ENCODE measurements around the gene AXIN1. TPM values are rescaled to one million over a fixed set of nuclear protein-coding genes. Genes with fewer than 3 reads are reported as not detected.
"Not testable (repeated sequence)": the region's sequence is repeated elsewhere in the genome, so short reads cannot be mapped to it uniquely, and the experiment has no call there.

AXIN1 gene
- total and polyA plus RNA-seq, 2 of the 8 experiments (the other 6 are each of a cell fraction or from before 2014, with no cell fraction given) = 12.5 to 41.9 TPM

GRCh38 chr16:331181-331814 lies 21.2 kb downstream of the AXIN1 start:
- Histone ChIP-seq H4K20me1 (replicated peaks in 1 of 2; ENCODE audit: control insufficient read depth in 1 of 2, insufficient read depth in 2 of 2, low read length in 2 of 2) (peaks cover 10 to 35% of the 10 kb centered on the region in 2 experiments), H3K79me1 (ENCODE audit: low read depth, low read length) (peaks cover 22% of the 10 kb centered on the region), H3K79me2 (ENCODE audit: control insufficient read depth in 1 of 2, insufficient read depth in 2 of 2, low read length in 2 of 2) (peaks cover 29 to 81% of the 10 kb centered on the region in 2 experiments)
- CTCF ChIA-PET (ENCODE audit: partially characterized antibody) = interaction anchor here (0.8 to 1.4 kb wide), 6 partner anchors 10 to 18 kb away, joined by 3 to 4 read pairs (median 4); no protein-coding TSS in a partner anchor
- not testable (repeated sequence) for H2BK12ac ChIP-seq (ENCODE audit: low read depth, low read length); H3K4ac ChIP-seq (replicated peaks; ENCODE audit: insufficient read length, low read depth, low read length); H3K23me2 ChIP-seq (ENCODE audit: low read depth, low read length); H2BK5ac ChIP-seq (ENCODE audit: low read depth, low read length); H3K18ac ChIP-seq (ENCODE audit: extremely low read depth, low read length); DNase-seq (ENCODE audit: low read depth in 1 of 2, low spot score in 2 of 2); H3K14ac ChIP-seq (ENCODE audit: insufficient read length); H4K91ac ChIP-seq (replicated peaks; ENCODE audit: insufficient read length, low read length); H3K36me3 ChIP-seq (ENCODE audit: control insufficient read depth in 2 of 4, insufficient read depth in 4 of 4, low read length in 3 of 4); H4K8ac ChIP-seq (ENCODE audit: extremely low read depth, insufficient read depth, low read length); H3K56ac ChIP-seq (replicated peaks; ENCODE audit: insufficient read length, low read depth, low read length); H3K4me3 ChIP-seq (ENCODE audit: extremely low read depth in 1 of 4, insufficient read depth in 2 of 4, low read depth in 3 of 4, low read length in 4 of 4); H3K9ac ChIP-seq (replicated peaks in 1 of 4; ENCODE audit: extremely low read depth in 1 of 4, low read depth in 3 of 4, low read length in 3 of 4); H3K23ac ChIP-seq (ENCODE audit: insufficient read length); H2BK120ac ChIP-seq (replicated peaks; ENCODE audit: low read depth, low read length); H2AFZ ChIP-seq (ENCODE audit: low read length); H3K9me3 ChIP-seq (ENCODE audit: insufficient read depth in 2 of 2, low read depth in 1 of 2, low read length in 1 of 2); H3K27me3 ChIP-seq (replicated peaks in 1 of 4; ENCODE audit: control insufficient read depth in 3 of 4, extremely low read depth in 1 of 4, insufficient read depth in 3 of 4, low read length in 3 of 4); H2AK5ac ChIP-seq (ENCODE audit: low read depth, low read length); H3K27ac ChIP-seq (ENCODE audit: low read depth, low read length); H4K5ac ChIP-seq (ENCODE audit: insufficient read length, low read depth, low read length); H2BK20ac ChIP-seq (ENCODE audit: low read length); H2BK15ac ChIP-seq (ENCODE audit: low read length); FAIRE-seq; H3K4me2 ChIP-seq (ENCODE audit: insufficient read depth in 1 of 2, low read depth in 2 of 2, low read length in 2 of 2); H3K4me1 ChIP-seq (replicated peaks in 1 of 4; ENCODE audit: control insufficient read depth in 3 of 4, insufficient read depth in 4 of 4, low read length in 3 of 4)
- POLR2A ChIA-PET (ENCODE audit: partially characterized antibody) = interaction anchor here (0.6 to 1.3 kb wide), 4 partner anchors 15 to 288 kb away, joined by 3 to 4 read pairs (median 3); no protein-coding TSS in a partner anchor
- 88% methylated on average over 6 of the region's 6 CpGs; no CpG with 5 or more reads in 1 of the 2 experiments for WGBS, 2 experiments (ENCODE audit: extremely low coverage in 1 of 2, insufficient coverage in 1 of 2, insufficient read length in 1 of 2, insufficient replicate concordance in 2 of 2, low coverage in 1 of 2, low lambda C conversion rate in 2 of 2, missing lambda C conversion rate in 1 of 2)
